Mononuclear cell (primary cell): ENCODE data around the gene C20orf96. TPM values are rescaled to one million over a fixed set of nuclear protein-coding genes. Genes with fewer than 3 reads are reported as not detected.
A peak's percentile ranks its signal among the peaks of the same experiment; 100 is the strongest.
"Not testable (repeated sequence)": the region's sequence is repeated elsewhere in the genome, so short reads cannot be mapped to it uniquely, and the experiment has no call there.

Experiments used
- H3K27me3 ChIP-seq: 2 replicates; pipeline ENCODE4 v1.6.0; 2011; ENCODE audit warnings: low read length, control low read depth; ENCODE audit not compliant: insufficient read depth
- H3K4me1 ChIP-seq: 2 replicates; pipeline ENCODE4 v1.5.1; 2011; ENCODE audit warnings: mild to moderate bottlenecking, low read length, control low read depth; ENCODE audit not compliant: insufficient read depth
- H3K4me3 ChIP-seq: 2 replicates; pipeline ENCODE4 v1.5.1; 2011; ENCODE audit warnings: mild to moderate bottlenecking, low read length, moderate library complexity
- H3K9me3 ChIP-seq: 2 replicates; pipeline ENCODE4 v1.5.1; 2011; ENCODE audit warnings: low read depth, mild to moderate bottlenecking, control low read depth, low read length
- total RNA-seq: library from RNA; depleted of rRNA; stranded (reverse); fragments of >200 nt; gene quantifications from one replicate; pipeline ENCODE4 v1.2.3, GENCODE V29; 2012

C20orf96 gene
- total RNA-seq: 0.73 TPM

- peaks cover 27% of the 10 kb centered on the region for H3K4me1 ChIP-seq
- peak within 1 kb of the TSS; percentile 43 for H3K4me3 ChIP-seq
- no peaks in the 10 kb centered on the region for H3K9me3 ChIP-seq
- H3K27me3 ChIP-seq: no peaks in the 10 kb centered on the region
Observed at GRCh38 chr20:290084-290831, at the start of gene C20orf96. Gene C20orf96 (minus strand): TSS chr20:290750. CDS start chr20:290610, 140 bp downstream.

- H3K4me3 ChIP-seq, H3K4me1 ChIP-seq, H3K27me3 ChIP-seq, H3K9me3 ChIP-seq: not testable (repeated sequence)
Observed at GRCh38 chr20:336040-336439, 45.5 kb upstream of the C20orf96 start.

GRCh38 chr20:334578-334977 is 44.0 kb upstream of the C20orf96 start:
- H3K4me3 ChIP-seq: no peak overlapping the region
- H3K9me3 ChIP-seq: no peaks in the 10 kb centered on the region
- peaks cover 12% of the 10 kb centered on the region for H3K4me1 ChIP-seq
- no peaks in the 10 kb centered on the region for H3K27me3 ChIP-seq

GRCh38 chr20:330233-331149 is 39.9 kb upstream of the C20orf96 start:
- no peak overlapping the region for H3K4me3 ChIP-seq
- no peaks in the 10 kb centered on the region for H3K9me3 ChIP-seq
- peaks cover 23% of the 10 kb centered on the region for H3K4me1 ChIP-seq
- H3K27me3 ChIP-seq: no peaks in the 10 kb centered on the region

- Histone ChIP-seq H3K27me3 (no peaks in the 10 kb centered on the region), H3K4me3 (no peak overlapping the region), H3K4me1 (peaks cover 25% of the 10 kb centered on the region), H3K9me3 (no peaks in the 10 kb centered on the region)
Observed at GRCh38 chr20:329851-330232, 39.3 kb upstream of the C20orf96 start.

- no peak overlapping the region for H3K4me3 ChIP-seq
- H3K9me3 ChIP-seq: no peaks in the 10 kb centered on the region
- H3K27me3 ChIP-seq: no peaks in the 10 kb centered on the region
- peaks cover 32% of the 10 kb centered on the region for H3K4me1 ChIP-seq
Observed at GRCh38 chr20:328975-329695, 38.6 kb upstream of the C20orf96 start.

- Histone ChIP-seq H3K4me3 (no peak overlapping the region), H3K4me1 (peaks cover 38% of the 10 kb centered on the region), H3K9me3 (no peaks in the 10 kb centered on the region)
Observed at GRCh38 chr20:328027-328974, 37.8 kb upstream of the C20orf96 start.

GRCh38 chr20:327186-328026 is 36.9 kb upstream of the C20orf96 start:
- Histone ChIP-seq H3K9me3 (no peaks in the 10 kb centered on the region), H3K4me3 (peak overlapping the region; percentile 15), H3K4me1 (peaks cover 38% of the 10 kb centered on the region), H3K27me3 (no peaks in the 10 kb centered on the region)

More at GRCh38 chr20:328027-328974, 37.8 kb upstream of the C20orf96 start:
- H3K27me3 ChIP-seq: no peaks in the 10 kb centered on the region

GRCh38 chr20:326645-327185 is 36.2 kb upstream of the C20orf96 start:
- peaks cover 38% of the 10 kb centered on the region for H3K4me1 ChIP-seq
- no peaks in the 10 kb centered on the region for H3K27me3 ChIP-seq
- peak overlapping the region; percentile 59 for H3K4me3 ChIP-seq
- H3K9me3 ChIP-seq: no peaks in the 10 kb centered on the region

GRCh38 chr20:325889-326644 is 35.5 kb upstream of the C20orf96 start:
- Histone ChIP-seq H3K4me1 (peaks cover 38% of the 10 kb centered on the region), H3K4me3 (peak overlapping the region; percentile 59), H3K9me3 (no peaks in the 10 kb centered on the region), H3K27me3 (no peaks in the 10 kb centered on the region)

- peak within 1 kb of the TSS; percentile 59 for H3K4me3 ChIP-seq
Observed at GRCh38 chr20:325045-325888, 34.7 kb upstream of the C20orf96 start, which contains the start of gene SOX12. Gene SOX12 (plus strand): TSS chr20:325552. CDS start chr20:325925, 373 bp downstream.

More at GRCh38 chr20:325045-325888, 34.7 kb upstream of the C20orf96 start, which contains the start of gene SOX12:
- Histone ChIP-seq H3K9me3 (no peaks in the 10 kb centered on the region), H3K27me3 (no peaks in the 10 kb centered on the region), H3K4me1 (peaks cover 36% of the 10 kb centered on the region)
